Tibial nerve (tissue), 4 donors: ENCODE data around the gene FOLR1.

Source experiments
- CTCF ChIP-seq, 5 experiments: fragments of 200-600 bp in 3 of 5; fragments of 450-650 bp in 2 of 5; sonication (generic) in 3 of 5; IDR thresholded peaks; one replicate each; pipeline ENCODE4 v1.5.1; 2016 to 2019; ENCODE audit warnings: antibody characterized with exemption in 5 of 5, mild to moderate bottlenecking in 3 of 5, moderate library complexity in 2 of 5
- EP300 ChIP-seq, 2 donors: sonication (generic); formaldehyde crosslinking; IDR thresholded peaks; one replicate each; pipeline ENCODE4 v1.6.1; 2017; ENCODE audit warnings: antibody characterized with exemption in 2 of 2, mild to moderate bottlenecking in 1 of 2
- POLR2A ChIP-seq, 2 donors: fragments of 450-650 bp; IDR thresholded peaks; one replicate each; pipeline ENCODE4 v1.6.1; 2017; ENCODE audit warnings: antibody characterized with exemption in 2 of 2, mild to moderate bottlenecking in 2 of 2, moderate library complexity in 2 of 2

DNA sequence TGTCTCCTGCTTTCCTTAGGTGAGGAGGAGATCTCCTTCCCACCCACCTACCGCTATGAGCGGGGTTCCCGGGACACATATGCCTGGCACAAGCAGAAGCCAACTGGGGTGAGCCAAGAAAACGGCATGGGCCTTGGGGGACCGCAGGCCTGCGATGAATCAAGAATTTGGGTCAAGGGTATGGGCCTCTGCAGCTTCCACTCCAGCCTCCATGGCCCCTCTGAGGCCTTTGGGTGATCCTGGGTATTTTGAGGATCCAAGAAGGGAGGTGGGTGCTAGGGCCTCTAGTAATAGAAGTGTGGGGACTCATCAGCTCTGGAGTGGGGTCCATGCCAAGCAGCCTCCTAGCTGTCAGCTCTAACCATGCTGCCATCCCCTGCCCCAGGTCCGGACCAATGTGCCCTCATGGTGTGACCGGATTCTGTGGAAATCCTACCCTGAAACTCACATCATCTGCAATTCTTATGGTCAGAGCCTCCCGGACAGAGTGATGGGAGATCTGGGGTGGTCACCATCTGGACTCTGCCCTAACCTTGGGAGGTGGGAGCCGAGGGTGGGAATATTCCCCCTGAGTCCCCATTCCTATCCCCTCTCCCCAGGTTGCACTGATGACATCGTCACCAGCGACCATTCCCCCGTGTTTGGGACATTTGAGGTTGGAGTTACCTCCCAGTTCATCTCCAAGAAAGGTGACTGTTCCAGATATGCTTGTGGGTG lies 41.3 kb downstream of the FOLR1 start:
- TF ChIP-seq CTCF (IDR thresholded peaks at IDR 0.05) (no peak), POLR2A (IDR thresholded peaks at IDR 0.05) (no peak), EP300 (IDR thresholded peaks at IDR 0.05) (no peak)
